ENCODE results near the gene PAX6. TPM values are rescaled to one million over a fixed set of nuclear protein-coding genes. Genes with fewer than 3 reads are reported as not detected.

PAX6 gene
- total RNA-seq, 1 donor from 2014 or later: not detected

- Mint-ChIP-seq H3K27ac (ENCODE audit: unreplicated experiment) (no peak overlapping the region), H3K27me3 (ENCODE audit: unreplicated experiment) (no peaks in the 10 kb centered on the region), H3K9me3 (ENCODE audit: unreplicated experiment) (no peaks in the 10 kb centered on the region), H3K4me3 (ENCODE audit: unreplicated experiment) (no peak overlapping the region), H3K36me3 (ENCODE audit: unreplicated experiment) (peaks cover 2% of the 10 kb centered on the region), H3K4me1 (ENCODE audit: unreplicated experiment) (peaks cover 23% of the 10 kb centered on the region)
- no peak for DNase-seq (ENCODE audit: extremely low spot score, unreplicated experiment)
- TF ChIP-seq CTCF (IDR thresholded peaks at IDR 0.05): no peak
Observed at GRCh38 chr11:31780078-31780477, 31.0 kb downstream of the PAX6 start.

- no peak for DNase-seq (ENCODE audit: extremely low spot score, unreplicated experiment)
- Mint-ChIP-seq H3K9me3 (ENCODE audit: unreplicated experiment) (no peaks in the 10 kb centered on the region), H3K4me1 (ENCODE audit: unreplicated experiment) (peaks cover 23% of the 10 kb centered on the region), H3K27me3 (ENCODE audit: unreplicated experiment) (no peaks in the 10 kb centered on the region), H3K36me3 (ENCODE audit: unreplicated experiment) (peaks cover 2% of the 10 kb centered on the region), H3K4me3 (ENCODE audit: unreplicated experiment) (no peak overlapping the region), H3K27ac (ENCODE audit: unreplicated experiment) (peak overlapping the region; percentile 46)
- TF ChIP-seq CTCF (IDR thresholded peaks at IDR 0.05): no peak
Observed at GRCh38 chr11:31779374-31779791, 31.7 kb downstream of the PAX6 start.

- Mint-ChIP-seq H3K27ac (ENCODE audit: unreplicated experiment) (no peak overlapping the region), H3K4me1 (ENCODE audit: unreplicated experiment) (no peaks in the 10 kb centered on the region), H3K27me3 (ENCODE audit: unreplicated experiment) (peaks cover 4% of the 10 kb centered on the region), H3K9me3 (ENCODE audit: unreplicated experiment) (no peaks in the 10 kb centered on the region), H3K36me3 (ENCODE audit: unreplicated experiment) (peaks cover 2% of the 10 kb centered on the region), H3K4me3 (ENCODE audit: unreplicated experiment) (no peak overlapping the region)
- no peak for DNase-seq (ENCODE audit: extremely low spot score, unreplicated experiment)
- TF ChIP-seq CTCF (IDR thresholded peaks at IDR 0.05): no peak
Observed at GRCh38 chr11:31772412-31772811, 38.7 kb downstream of the PAX6 start.

GRCh38 chr11:31770011-31770700 is 41.0 kb downstream of the PAX6 start:
- no peaks in the 10 kb centered on the region for H3K4me1 Mint-ChIP-seq (ENCODE audit: unreplicated experiment)
- no peak for DNase-seq (ENCODE audit: extremely low spot score, unreplicated experiment)
- H3K9me3 Mint-ChIP-seq (ENCODE audit: unreplicated experiment): no peaks in the 10 kb centered on the region
- H3K36me3 Mint-ChIP-seq (ENCODE audit: unreplicated experiment): peaks cover 2% of the 10 kb centered on the region
- no peak overlapping the region for H3K4me3 Mint-ChIP-seq (ENCODE audit: unreplicated experiment)
- no peak overlapping the region for H3K27ac Mint-ChIP-seq (ENCODE audit: unreplicated experiment)
- no peak for TF ChIP-seq CTCF (IDR thresholded peaks at IDR 0.05)
- peaks cover 4% of the 10 kb centered on the region for H3K27me3 Mint-ChIP-seq (ENCODE audit: unreplicated experiment)

- no peak for DNase-seq (ENCODE audit: extremely low spot score, unreplicated experiment)
- peaks cover 4% of the 10 kb centered on the region for H3K27me3 Mint-ChIP-seq (ENCODE audit: unreplicated experiment)
- no peak for TF ChIP-seq CTCF (IDR thresholded peaks at IDR 0.05)
- no peaks in the 10 kb centered on the region for H3K9me3 Mint-ChIP-seq (ENCODE audit: unreplicated experiment)
- peaks cover 2% of the 10 kb centered on the region for H3K36me3 Mint-ChIP-seq (ENCODE audit: unreplicated experiment)
- H3K4me3 Mint-ChIP-seq (ENCODE audit: unreplicated experiment): no peak overlapping the region
- no peak overlapping the region for H3K27ac Mint-ChIP-seq (ENCODE audit: unreplicated experiment)
- H3K4me1 Mint-ChIP-seq (ENCODE audit: unreplicated experiment): no peaks in the 10 kb centered on the region
Observed at GRCh38 chr11:31768749-31769640, 42.1 kb downstream of the PAX6 start.
